CD4-positive, CD25-positive, alpha-beta regulatory T cell (primary cell): ENCODE data around the gene ASGR2. TPM values are rescaled to one million over a fixed set of nuclear protein-coding genes. Genes with fewer than 3 reads are reported as not detected.

Experiments used
- polyA plus RNA-seq, 4 donors: library from polyadenylated mRNA; unstranded; fragments of 300-500 nt; fragmentation: Illumina TruSeq; gene quantifications; one replicate each; pipeline ENCODE4 v1.2.3, GENCODE V29; 2021
- total RNA-seq: library from RNA; stranded (reverse); gene quantifications from one replicate; pipeline ENCODE4 v1.2.3, GENCODE V29; 2022

Gene ASGR2
- total and polyA plus RNA-seq, 5 donors from 2014 or later, result not detected

Other genes starting within 250 kb of the ASGR2 start
- gene ALOX12, start 118.8 kb downstream of the ASGR2 start, total RNA-seq, result 2.7 TPM
- gene ALOX12, start 118.8 kb downstream of the ASGR2 start, polyA plus RNA-seq, result under 1 TPM; 0.18 to 0.88 (median 0.20) TPM
- gene RNASEK, start 102.2 kb downstream of the ASGR2 start, total RNA-seq, result 128 TPM
- gene RNASEK, start 102.2 kb downstream of the ASGR2 start, polyA plus RNA-seq, result 100 to 1,000 TPM; 556 to 649 (median 611) TPM
- gene BCL6B, start 91.8 kb downstream of the ASGR2 start, total RNA-seq, result 0.42 TPM
- not detected for gene BCL6B, start 91.8 kb downstream of the ASGR2 start, polyA plus RNA-seq
- gene SLC16A13, start 78.8 kb downstream of the ASGR2 start, total RNA-seq, result 3.8 TPM
- gene SLC16A13, start 78.8 kb downstream of the ASGR2 start, polyA plus RNA-seq, result 1 to 10 TPM; 1.1 to 1.9 (median 1.5) TPM
- 0.39 TPM for gene SLC16A11, start 70.7 kb downstream of the ASGR2 start, total RNA-seq
- 1 to 10 TPM in 1 of 4 donors, under 1 TPM in 2, not detected in 1; 0.30 to 1.2 (median 0.67) TPM for gene SLC16A11, start 70.7 kb downstream of the ASGR2 start, polyA plus RNA-seq
- not detected for gene CLEC10A, start 34.6 kb downstream of the ASGR2 start, total RNA-seq
- gene CLEC10A, start 34.6 kb downstream of the ASGR2 start, polyA plus RNA-seq, result not detected
- not detected for gene ASGR1, start 64.5 kb upstream of the ASGR2 start, total RNA-seq
- under 1 TPM in 1 of 4 donors, not detected in 3; 0.24 TPM for gene ASGR1, start 64.5 kb upstream of the ASGR2 start, polyA plus RNA-seq
- 2.9 TPM for gene DLG4, start 105.0 kb upstream of the ASGR2 start, total RNA-seq
- under 1 TPM; 0.22 to 0.73 (median 0.42) TPM for gene DLG4, start 105.0 kb upstream of the ASGR2 start, polyA plus RNA-seq
- 277 TPM for gene ACADVL, start 105.1 kb upstream of the ASGR2 start, total RNA-seq
- gene ACADVL, start 105.1 kb upstream of the ASGR2 start, polyA plus RNA-seq, result 10 to 100 TPM; 73.6 to 92.3 (median 84.9) TPM
- gene DVL2, start 119.7 kb upstream of the ASGR2 start, total RNA-seq, result 35.8 TPM
- 10 to 100 TPM; 10.5 to 19.4 (median 15.7) TPM for gene DVL2, start 119.7 kb upstream of the ASGR2 start, polyA plus RNA-seq
- gene PHF23, start 124.6 kb upstream of the ASGR2 start, total RNA-seq, result 16.0 TPM
- 10 to 100 TPM; 17.0 to 24.8 (median 21.2) TPM for gene PHF23, start 124.6 kb upstream of the ASGR2 start, polyA plus RNA-seq
- gene GABARAP, start 127.6 kb upstream of the ASGR2 start, total RNA-seq, result 227 TPM
- 1,000 to 10,000 TPM in 2 of 4 donors, 100 to 1,000 TPM in 2; 939 to 1,205 (median 986) TPM for gene GABARAP, start 127.6 kb upstream of the ASGR2 start, polyA plus RNA-seq
- gene CTDNEP1, start 136.9 kb upstream of the ASGR2 start, total RNA-seq, result 114 TPM
- 10 to 100 TPM; 33.0 to 40.7 (median 38.8) TPM for gene CTDNEP1, start 136.9 kb upstream of the ASGR2 start, polyA plus RNA-seq
- gene ELP5, start 137.4 kb upstream of the ASGR2 start, total RNA-seq, result 31.6 TPM
- gene ELP5, start 137.4 kb upstream of the ASGR2 start, polyA plus RNA-seq, result 10 to 100 TPM; 54.5 to 74.0 (median 59.0) TPM
- not detected for gene CLDN7, start 147.7 kb upstream of the ASGR2 start, total RNA-seq
- gene CLDN7, start 147.7 kb upstream of the ASGR2 start, polyA plus RNA-seq, result 1 to 10 TPM in 2 of 4 donors, under 1 TPM in 2; 0.55 to 2.0 (median 1.3) TPM
- gene SLC2A4, start 166.9 kb upstream of the ASGR2 start, total RNA-seq, result not detected
- not detected for gene SLC2A4, start 166.9 kb upstream of the ASGR2 start, polyA plus RNA-seq
- gene YBX2, start 179.8 kb upstream of the ASGR2 start, total RNA-seq, result not detected
- not detected for gene YBX2, start 179.8 kb upstream of the ASGR2 start, polyA plus RNA-seq
- gene EIF5A, start 192.8 kb upstream of the ASGR2 start, total RNA-seq, result 485 TPM
- gene EIF5A, start 192.8 kb upstream of the ASGR2 start, polyA plus RNA-seq, result 100 to 1,000 TPM; 210 to 631 (median 398) TPM
- gene GPS2, start 200.5 kb upstream of the ASGR2 start, total RNA-seq, result 129 TPM
- 100 to 1,000 TPM in 2 of 4 donors, 10 to 100 TPM in 2; 79.3 to 107 (median 96.5) TPM for gene GPS2, start 200.5 kb upstream of the ASGR2 start, polyA plus RNA-seq
- 39.5 TPM for gene NEURL4, start 214.5 kb upstream of the ASGR2 start, total RNA-seq
- 1 to 10 TPM in 2 of 4 donors, under 1 TPM in 2; 0.27 to 1.2 (median 0.83) TPM for gene NEURL4, start 214.5 kb upstream of the ASGR2 start, polyA plus RNA-seq
- gene ACAP1, start 221.7 kb upstream of the ASGR2 start, total RNA-seq, result 723 TPM
- 100 to 1,000 TPM; 194 to 259 (median 213) TPM for gene ACAP1, start 221.7 kb upstream of the ASGR2 start, polyA plus RNA-seq
- 1.3 TPM for gene KCTD11, start 237.3 kb upstream of the ASGR2 start, total RNA-seq
- gene KCTD11, start 237.3 kb upstream of the ASGR2 start, polyA plus RNA-seq, result 1 to 10 TPM; 2.6 to 4.0 (median 2.9) TPM
- gene TMEM95, start 240.3 kb upstream of the ASGR2 start, total RNA-seq, result not detected
- not detected for gene TMEM95, start 240.3 kb upstream of the ASGR2 start, polyA plus RNA-seq